H1 (cell line): Measurements from ENCODE around the gene NTN5. TPM values are rescaled to one million over a fixed set of nuclear protein-coding genes. Genes with fewer than 3 reads are reported as not detected.

ENCODE experiments used
- CTCF ChIA-PET: fragments of 300-600 bp; sonication (Branson Sonifier 250); formaldehyde crosslinking; loops from one replicate; lab custom pipeline; 2021; ENCODE audit not compliant: partially characterized antibody; lab: Charles Lee
- POLR2A ChIA-PET: fragments of 300-600 bp; sonication (Branson Sonifier 250); formaldehyde crosslinking; loops from one replicate; lab custom pipeline; 2021; ENCODE audit warnings: inconsistent platforms; ENCODE audit not compliant: partially characterized antibody; lab: Charles Lee
- DNase-seq, 2 experiments: peaks; one replicate each; pipeline versions ENCODE4 v3.0.0 to v3.0.0-alpha.2; 2010 to 2022; ENCODE audit warnings: low spot score in 2 of 2, low read depth in 1 of 2, mixed read lengths in 1 of 2
- FAIRE-seq: peaks from 2 replicates; lab custom pipeline; 2011; peaks lifted over from hg19 to GRCh38; lab: Jason Lieb, UNC
- H2AFZ ChIP-seq: 2 replicates; pipeline ENCODE4 v1.8.1; 2012; ENCODE audit warnings: low read length, inconsistent platforms
- H2AK5ac ChIP-seq: 2 replicates; pipeline ENCODE4 v1.6.1; 2013; ENCODE audit warnings: low read depth, low read length
- H2BK120ac ChIP-seq: replicated peaks from 2 replicates; pipeline ENCODE3; 2013; ENCODE audit warnings: low read depth, low read length, inconsistent platforms
- H2BK12ac ChIP-seq: 2 replicates; pipeline ENCODE4 v1.6.1; 2013; ENCODE audit warnings: low read depth, low read length
- H2BK15ac ChIP-seq: 2 replicates; pipeline ENCODE4 v1.6.1; 2013; ENCODE audit warnings: low read length
- H2BK20ac ChIP-seq: 2 replicates; pipeline ENCODE4 v1.6.1; 2013; ENCODE audit warnings: low read length
- H2BK5ac ChIP-seq: 2 replicates; pipeline ENCODE4 v1.6.1; 2013; ENCODE audit warnings: low read depth, low read length
- H3K14ac ChIP-seq: 2 replicates; pipeline ENCODE4 v1.6.1; 2013; ENCODE audit warnings: inconsistent platforms; ENCODE audit not compliant: insufficient read length
- H3K18ac ChIP-seq: 2 replicates; pipeline ENCODE4 v1.6.1; 2013; ENCODE audit warnings: low read length; ENCODE audit errors: extremely low read depth
- H3K23ac ChIP-seq: 2 replicates; pipeline ENCODE4 v1.6.1; 2013; ENCODE audit warnings: inconsistent platforms; ENCODE audit not compliant: insufficient read length
- H3K23me2 ChIP-seq: 2 replicates; pipeline ENCODE4 v1.6.1; 2013; ENCODE audit warnings: low read depth, low read length
- H3K27ac ChIP-seq: 2 replicates; pipeline ENCODE4 v1.6.1; 2011; ENCODE audit warnings: low read depth, low read length, inconsistent platforms
- H3K27me3 ChIP-seq, 4 experiments: replicated peaks in 1 of 4; 1 replicate in 1 of 4; 2 replicates in 3 of 4; pipeline versions ENCODE4 v1.6.1 to v1.8.1; 2011 to 2013; ENCODE audit warnings: low read length in 3 of 4, mild to moderate bottlenecking in 3 of 4, inconsistent platforms in 2 of 4, mixed read lengths in 2 of 4, moderate library complexity in 1 of 4; ENCODE audit not compliant: control insufficient read depth in 3 of 4, insufficient read depth in 3 of 4; ENCODE audit errors: extremely low read depth in 1 of 4
- H3K36me3 ChIP-seq, 4 experiments: 2 replicates each; pipeline versions ENCODE4 v1.6.1 to v1.8.1; 2011 to 2013; ENCODE audit warnings: mild to moderate bottlenecking in 4 of 4, low read length in 3 of 4, moderate library complexity in 2 of 4, control low read depth in 1 of 4, inconsistent platforms in 1 of 4; ENCODE audit not compliant: insufficient read depth in 4 of 4, control insufficient read depth in 2 of 4
- H3K4ac ChIP-seq: replicated peaks from 2 replicates; pipeline ENCODE3; 2013; ENCODE audit warnings: low read length, low read depth, mixed read lengths, inconsistent platforms; ENCODE audit not compliant: insufficient read length
- H3K4me1 ChIP-seq, 4 experiments: replicated peaks in 1 of 4; 1 replicate in 1 of 4; 2 replicates in 3 of 4; pipeline versions ENCODE4 v1.6.1 to v1.8.1; 2011 to 2013; ENCODE audit warnings: low read length in 3 of 4, inconsistent platforms in 2 of 4, mixed read lengths in 1 of 4; ENCODE audit not compliant: insufficient read depth in 4 of 4, control insufficient read depth in 3 of 4
- H3K4me2 ChIP-seq, 2 experiments: 2 replicates each; pipeline versions ENCODE4 v1.6.1 to v1.8.1; 2011 to 2013; ENCODE audit warnings: low read depth in 2 of 2, low read length in 2 of 2, control low read depth in 1 of 2, inconsistent platforms in 1 of 2, mild to moderate bottlenecking in 1 of 2; ENCODE audit not compliant: insufficient read depth in 1 of 2
- H3K4me3 ChIP-seq, 4 experiments: fragments of 200-600, 300-600 bp in 1 of 4; sonication (generic), shearing (Covaris generic), sonication (Bioruptor Twin) in 1 of 4; 2 replicates each; pipeline versions ENCODE4 v1.5.1 to v1.8.1; 2011 to 2016; ENCODE audit warnings: low read length in 4 of 4, low read depth in 3 of 4, control low read depth in 2 of 4, inconsistent platforms in 2 of 4, mild to moderate bottlenecking in 2 of 4, mixed read lengths in 1 of 4, moderate library complexity in 1 of 4; ENCODE audit not compliant: insufficient read depth in 2 of 4; ENCODE audit errors: extremely low read depth in 1 of 4
- H3K56ac ChIP-seq: replicated peaks from 2 replicates; pipeline ENCODE3; 2013; ENCODE audit warnings: low read depth, mild to moderate bottlenecking, mixed read lengths, low read length, inconsistent platforms; ENCODE audit not compliant: insufficient read length
- H3K79me1 ChIP-seq: 2 replicates; pipeline ENCODE4 v1.6.1; 2013; ENCODE audit warnings: low read depth, low read length, control low read depth
- H3K79me2 ChIP-seq, 2 experiments: 2 replicates each; pipeline versions ENCODE4 v1.6.1 to v1.8.1; 2012 to 2013; ENCODE audit warnings: low read length in 2 of 2, mild to moderate bottlenecking in 2 of 2, inconsistent platforms in 1 of 2; ENCODE audit not compliant: insufficient read depth in 2 of 2, control insufficient read depth in 1 of 2
- H3K9ac ChIP-seq, 4 experiments: replicated peaks in 1 of 4; 1 replicate in 1 of 4; 2 replicates in 3 of 4; pipeline versions ENCODE4 v1.6.1 to v1.8.1; 2011 to 2013; ENCODE audit warnings: low read depth in 3 of 4, low read length in 3 of 4, control low read depth in 2 of 4, mild to moderate bottlenecking in 2 of 4, moderate library complexity in 2 of 4, inconsistent platforms in 1 of 4; ENCODE audit errors: extremely low read depth in 1 of 4
- H3K9me3 ChIP-seq, 2 experiments: 2 replicates each; pipeline versions ENCODE4 v1.6.1 to v1.8.1; 2012 to 2013; ENCODE audit warnings: mild to moderate bottlenecking in 2 of 2, moderate library complexity in 2 of 2, control low read depth in 1 of 2, inconsistent platforms in 1 of 2, low read depth in 1 of 2, low read length in 1 of 2, mixed read lengths in 1 of 2; ENCODE audit not compliant: insufficient read depth in 2 of 2
- H4K20me1 ChIP-seq, 2 experiments: replicated peaks in 1 of 2; 2 replicates each; pipeline versions ENCODE3 to v1.8.1; 2011 to 2013; ENCODE audit warnings: inconsistent platforms in 2 of 2, low read length in 2 of 2, mild to moderate bottlenecking in 1 of 2; ENCODE audit not compliant: insufficient read depth in 2 of 2, control insufficient read depth in 1 of 2
- H4K5ac ChIP-seq: 2 replicates; pipeline ENCODE4 v1.6.1; 2013; ENCODE audit warnings: low read length, low read depth, mixed read lengths, inconsistent platforms; ENCODE audit not compliant: insufficient read length
- H4K8ac ChIP-seq: 2 replicates; pipeline ENCODE4 v1.8.0; 2013; ENCODE audit warnings: mild to moderate bottlenecking, moderate library complexity, low read length, inconsistent platforms; ENCODE audit not compliant: insufficient read depth; ENCODE audit errors: extremely low read depth
- H4K91ac ChIP-seq: replicated peaks from 2 replicates; pipeline ENCODE3; 2013; ENCODE audit warnings: low read length, mixed read lengths, inconsistent platforms; ENCODE audit not compliant: insufficient read length
- CBX8 ChIP-seq: fragments of 300-800, 300-1000 bp; sonication (generic); IDR thresholded peaks from 2 replicates; pipeline ENCODE4 v1.7.1; 2016; ENCODE audit warnings: low read depth, low read length, borderline replicate concordance
- HDAC6 ChIP-seq: IDR thresholded peaks from one replicate; pipeline ENCODE4 v1.7.1; 2012; ENCODE audit warnings: low read depth, mild to moderate bottlenecking, inconsistent platforms, low read length, moderate library complexity
- JUN ChIP-seq: IDR thresholded peaks from 2 replicates; pipeline ENCODE4 v1.6.1; 2011; ENCODE audit warnings: low read depth, mild to moderate bottlenecking, improper control_type of control experiment, low read length
- KDM1A ChIP-seq: fragments of 200-600, 300-600 bp; sonication (generic); IDR thresholded peaks from 2 replicates; pipeline ENCODE4 v1.7.1; 2016; ENCODE audit warnings: mild to moderate bottlenecking, low read length, borderline replicate concordance
- MAFK ChIP-seq: IDR thresholded peaks from 2 replicates; pipeline ENCODE4 v1.6.1; 2012; ENCODE audit warnings: low read depth, mild to moderate bottlenecking, improper control_type of control experiment, low read length
- POLR2A ChIP-seq, 2 experiments: IDR thresholded peaks; 1 replicate in 1 of 2; 2 replicates in 1 of 2; pipeline ENCODE4 v1.6.1; 2011; ENCODE audit warnings: low read depth in 2 of 2, low read length in 2 of 2, mild to moderate bottlenecking in 2 of 2; ENCODE audit errors: control extremely low read depth in 1 of 2
- RAD21 ChIP-seq, 2 experiments: IDR thresholded peaks in 1 of 2; conservative IDR thresholded peaks in 1 of 2; 2 replicates each; pipeline ENCODE4 v1.6.1; 2011; ENCODE audit warnings: low read depth in 2 of 2, low read length in 2 of 2, improper control_type of control experiment in 1 of 2, inconsistent platforms in 1 of 2, mild to moderate bottlenecking in 1 of 2, moderate library complexity in 1 of 2
- SP2 ChIP-seq: IDR thresholded peaks from 2 replicates; pipeline ENCODE4 v1.6.1; 2012; ENCODE audit warnings: mild to moderate bottlenecking, low read length, inconsistent platforms
- TAF1 ChIP-seq: IDR thresholded peaks from 2 replicates; pipeline ENCODE4 v1.6.1; 2011; ENCODE audit warnings: mild to moderate bottlenecking, low read depth, low read length
- TCF12 ChIP-seq: IDR thresholded peaks from 2 replicates; pipeline ENCODE4 v1.6.1; 2011; ENCODE audit warnings: low read depth, mild to moderate bottlenecking, low read length
- WGBS, 2 experiments: shearing (Covaris generic) in 1 of 2; methylation state at CpG; one replicate each; pipeline versions ENCODE4 v1.1.6 to v1.1.7; 2013 to 2015; ENCODE audit warnings: low lambda C conversion rate in 2 of 2, mixed read lengths in 2 of 2, inconsistent platforms in 1 of 2, low coverage in 1 of 2, missing lambda C conversion rate in 1 of 2; ENCODE audit not compliant: insufficient replicate concordance in 2 of 2, insufficient coverage in 1 of 2, insufficient read length in 1 of 2; ENCODE audit errors: extremely low coverage in 1 of 2, missing lambda C conversion rate in 1 of 2; 5-methylcytosine and 5-hydroxymethylcytosine counted together
- polyA plus RNA-seq, 7 experiments: library from polyadenylated mRNA; depleted of rRNA in 3 of 7; stranded (reverse) in 5 of 7; unstranded in 2 of 7; fragments of >200 nt in 5 of 7; fragments of 200-250 nt in 2 of 7; gene quantifications; 1 replicate in 5 of 7; 2 replicates in 1 of 7; 4 replicates in 1 of 7; pipeline versions ENCODE4 v1.2.1 to v1.2.3, GENCODE V29; 2011 to 2013; ENCODE audit warnings: missing spikeins in 2 of 7, mixed read lengths in 2 of 7
- total RNA-seq: library from RNA; stranded (reverse); fragmentation: NEBNext Ultra II Directional; extraction: Animal tissue kit (Norgen Biotek cat#: 25700); gene quantifications from 2 replicates; pipeline ENCODE4 v1.2.1, GENCODE V29; 2021

NTN5 gene
- total and polyA plus RNA-seq, 2 of the 8 experiments (the other 6 are each of a cell fraction or from before 2014, with no cell fraction given): 0.47 to 0.85 TPM

DNA sequence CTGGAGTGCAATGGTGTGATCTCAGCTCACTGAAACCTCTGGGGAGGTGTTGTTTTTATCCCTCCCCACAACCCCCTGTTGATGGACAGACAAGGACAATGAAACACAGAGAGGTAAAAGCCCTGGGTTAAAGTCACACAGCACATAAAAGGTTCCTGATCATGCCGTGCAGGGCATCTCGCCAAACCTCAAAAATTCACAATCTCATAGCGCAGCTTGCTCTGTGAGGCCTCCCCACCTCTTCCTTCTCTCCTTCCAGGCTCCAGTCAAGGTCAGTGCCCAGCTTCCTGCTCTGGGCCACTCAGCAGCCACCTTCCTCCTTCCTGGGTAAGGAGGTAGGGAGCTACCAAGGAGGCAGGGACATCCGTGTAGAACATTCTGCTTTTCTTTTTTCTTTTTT, 25.2 kb upstream of the NTN5 start:
- Histone ChIP-seq H4K20me1 (no peaks in the 10 kb centered on the region), H2AK5ac (no peak overlapping the region), H3K4me1 (peaks cover 0 to 5% (median 1%) of the 10 kb centered on the region in 4 experiments; a peak in 4 of 7 replicates), H4K5ac (no peak overlapping the region), H3K4me3 (no peak overlapping the region), H3K23me2 (peaks cover 8% of the 10 kb centered on the region; the same call in 1 of the 2 replicates), H3K9me3 (no peaks in the 10 kb centered on the region), H3K18ac (no peak overlapping the region), H4K91ac (no peak overlapping the region), H2BK12ac (peak overlapping the region; percentile 29; the same call in 1 of the 2 replicates), H2AFZ (no peak overlapping the region), H3K4ac (no peak overlapping the region), H3K4me2 (no peak overlapping the region), H3K36me3 (no peaks in the 10 kb centered on the region), H3K23ac (no peak overlapping the region), H3K79me2 (no peaks in the 10 kb centered on the region), H3K9ac (no peak overlapping the region), H2BK20ac (no peak overlapping the region), H3K27ac (no peak overlapping the region), H3K79me1 (peaks cover 2% of the 10 kb centered on the region; the same call in 1 of the 2 replicates), H2BK5ac (no peak overlapping the region), H2BK120ac (no peak overlapping the region), H4K8ac (no peak overlapping the region), H2BK15ac (no peak overlapping the region), H3K56ac (no peak overlapping the region), H3K14ac (no peak overlapping the region), H3K27me3 (no peaks in the 10 kb centered on the region)
- DNase-seq (no peak), FAIRE-seq (no peak)
- TF ChIP-seq KDM1A (no peak), JUN (no peak), CBX8 (no peak), HDAC6 (no peak), POLR2A (IDR thresholded peaks at IDR 0.05; ENCODE audit: control extremely low read depth in 1 of 2, low read depth in 2 of 2, low read length in 2 of 2) (no peak), MAFK (no peak), SP2 (no peak), TCF12 (no peak), TAF1 (no peak), RAD21 (IDR thresholded peaks at IDR 0.05 in 1 of 2, conservative IDR thresholded peaks at IDR 0.05 in 1 of 2; ENCODE audit: low read depth in 2 of 2, low read length in 2 of 2) (no peak)
- CTCF ChIA-PET: interaction anchor here (1.5 to 9.4 kb wide), 3 partner anchors 14 to 90 kb away, joined by 5 to 42 read pairs (median 9); no protein-coding TSS in a partner anchor
- POLR2A ChIA-PET: interaction anchor here (1.8 to 3.5 kb wide), 2 partner anchors 24 to 30 kb away, joined by 4 to 16 read pairs; no protein-coding TSS in a partner anchor
- 97% methylated on average over 3 of the region's 4 CpGs; no CpG with 5 or more reads in 1 of the 2 experiments for WGBS, 2 experiments
